Esophagus muscularis mucosa (tissue), 4 donors: ENCODE data around the gene UBIAD1. TPM values are rescaled to one million over a fixed set of nuclear protein-coding genes. Genes with fewer than 3 reads are reported as not detected.
A peak's percentile ranks its signal among the peaks of the same experiment; 100 is the strongest.

Source experiments
- DNase-seq: peaks from one replicate; pipeline ENCODE4 v3.0.0-alpha.2; 2017; ENCODE audit errors: extremely low spot score
- H3K27ac ChIP-seq, 4 donors: fragments of 200-600 bp; sonication (generic); replicated peaks in 1 of 4; 1 replicate in 3 of 4; 2 replicates in 1 of 4; pipeline ENCODE4 v1.5.1; 2016 to 2019; ENCODE audit warnings: mild to moderate bottlenecking in 1 of 4
- H3K27me3 ChIP-seq, 4 donors: fragments of 200-600 bp; sonication (generic); one replicate each; pipeline versions ENCODE4 v1.5.1 to v1.6.0; 2016 to 2019
- H3K36me3 ChIP-seq, 4 donors: fragments of 200-600 bp; sonication (generic); one replicate each; pipeline ENCODE4 v1.5.1; 2016 to 2019
- H3K4me1 ChIP-seq, 4 donors: fragments of 200-600 bp; sonication (generic); one replicate each; pipeline ENCODE4 v1.5.1; 2016 to 2019
- H3K4me3 ChIP-seq, 4 donors: fragments of 200-600 bp; sonication (generic); 1 replicate in 2 of 4; 2 replicates in 2 of 4; pipeline ENCODE4 v1.5.1; 2016 to 2019; ENCODE audit warnings: mild to moderate bottlenecking in 4 of 4, moderate library complexity in 1 of 4
- H3K9me3 ChIP-seq, 4 donors: fragments of 200-600 bp; sonication (generic); 1 replicate in 3 of 4; 2 replicates in 1 of 4; pipeline ENCODE4 v1.5.1; 2016 to 2019
- EP300 ChIP-seq: sonication (generic); formaldehyde crosslinking; IDR thresholded peaks from one replicate; pipeline ENCODE4 v1.6.1; 2017; ENCODE audit warnings: antibody characterized with exemption
- POLR2A ChIP-seq: fragments of 450-650 bp; IDR thresholded peaks from one replicate; pipeline ENCODE4 v1.6.1; 2017; ENCODE audit warnings: antibody characterized with exemption, moderate library complexity, mild to moderate bottlenecking, low read depth
- POLR2AphosphoS5 ChIP-seq, 2 donors: sonication (generic); formaldehyde crosslinking; IDR thresholded peaks; one replicate each; pipeline ENCODE4 v1.6.1; 2017; ENCODE audit warnings: antibody characterized with exemption in 2 of 2
- WGBS: methylation state at CpG from one replicate; pipeline ENCODE4 v1.1.5; 2018; 5-methylcytosine and 5-hydroxymethylcytosine counted together
- intact Hi-C: fragments of 100-400 bp; cut with DNase I; formaldehyde crosslinking; loops from one replicate; pipeline ENCODE4 v1.15.1; 2023
- small RNA-seq, 3 donors: library from RNA; depleted of rRNA; stranded (forward); fragments of <200 nt; gene quantifications; one replicate each; pipeline ENCODE3, GENCODE V24; 2016
- total RNA-seq, 4 donors: library from RNA; depleted of rRNA; stranded (reverse); fragments of >200 nt; gene quantifications; one replicate each; pipeline versions ENCODE4 v1.1.0 to v1.2.1, GENCODE V29; 2016
- TF ChIP-seq, protein P1 (sequence below), 3 experiments: fragments of 200-600 bp in 2 of 3; fragments of 450-650 bp in 1 of 3; sonication (generic) in 2 of 3; IDR thresholded peaks; one replicate each; pipeline ENCODE4 v1.5.1; 2017 to 2019; ENCODE audit warnings: antibody characterized with exemption in 3 of 3, mild to moderate bottlenecking in 2 of 3, moderate library complexity in 1 of 3

The UBIAD1 gene
- total RNA-seq, 4 donors from 2014 or later, result 10.4 to 15.9 (median 14.0) TPM

DNA sequence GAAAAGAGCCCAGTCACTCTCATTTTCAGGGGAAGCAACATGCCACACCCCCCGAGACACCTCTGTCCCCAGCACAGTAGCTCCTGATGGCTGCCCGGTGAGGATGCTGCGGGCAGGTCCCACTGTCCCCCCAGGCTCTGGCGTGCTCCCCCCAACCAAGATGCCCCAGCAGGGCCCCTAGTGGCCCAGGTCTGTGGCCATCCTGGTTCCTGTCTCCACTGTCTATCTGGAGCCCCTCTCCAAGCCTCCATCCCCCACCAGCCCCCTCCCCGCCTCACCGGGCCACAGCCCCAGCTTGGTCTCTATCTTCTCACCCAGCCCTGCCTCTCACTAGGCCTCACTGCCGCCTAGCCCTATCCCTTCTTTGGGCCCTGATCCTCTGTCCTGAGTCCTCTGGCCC is 61.8 kb downstream of the UBIAD1 start:
- Histone ChIP-seq H3K4me3 (no peak overlapping the region), H3K36me3 (no peaks in the 10 kb centered on the region), H3K27ac (no peak overlapping the region), H3K9me3 (no peaks in the 10 kb centered on the region), H3K4me1 (peaks cover 0 to 12% (median 5%) of the 10 kb centered on the region in 4 donors), H3K27me3 (peaks cover 0 to 84% (median 14%) of the 10 kb centered on the region in 4 donors)
- intact Hi-C loops, result loop anchor here (5.0 kb wide), 1 partner anchor 307 kb away; no protein-coding TSS in a partner anchor
- 86% methylated on average over 6 of the region's 7 CpGs for WGBS
- no peak for DNase-seq
- TF ChIP-seq EP300 (no peak), POLR2AphosphoS5 (IDR thresholded peaks at IDR 0.05) (no peak), POLR2A (no peak)
- TF ChIP-seq, protein P1, sequence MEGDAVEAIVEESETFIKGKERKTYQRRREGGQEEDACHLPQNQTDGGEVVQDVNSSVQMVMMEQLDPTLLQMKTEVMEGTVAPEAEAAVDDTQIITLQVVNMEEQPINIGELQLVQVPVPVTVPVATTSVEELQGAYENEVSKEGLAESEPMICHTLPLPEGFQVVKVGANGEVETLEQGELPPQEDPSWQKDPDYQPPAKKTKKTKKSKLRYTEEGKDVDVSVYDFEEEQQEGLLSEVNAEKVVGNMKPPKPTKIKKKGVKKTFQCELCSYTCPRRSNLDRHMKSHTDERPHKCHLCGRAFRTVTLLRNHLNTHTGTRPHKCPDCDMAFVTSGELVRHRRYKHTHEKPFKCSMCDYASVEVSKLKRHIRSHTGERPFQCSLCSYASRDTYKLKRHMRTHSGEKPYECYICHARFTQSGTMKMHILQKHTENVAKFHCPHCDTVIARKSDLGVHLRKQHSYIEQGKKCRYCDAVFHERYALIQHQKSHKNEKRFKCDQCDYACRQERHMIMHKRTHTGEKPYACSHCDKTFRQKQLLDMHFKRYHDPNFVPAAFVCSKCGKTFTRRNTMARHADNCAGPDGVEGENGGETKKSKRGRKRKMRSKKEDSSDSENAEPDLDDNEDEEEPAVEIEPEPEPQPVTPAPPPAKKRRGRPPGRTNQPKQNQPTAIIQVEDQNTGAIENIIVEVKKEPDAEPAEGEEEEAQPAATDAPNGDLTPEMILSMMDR (IDR thresholded peaks at IDR 0.05), result no peak

DNA sequence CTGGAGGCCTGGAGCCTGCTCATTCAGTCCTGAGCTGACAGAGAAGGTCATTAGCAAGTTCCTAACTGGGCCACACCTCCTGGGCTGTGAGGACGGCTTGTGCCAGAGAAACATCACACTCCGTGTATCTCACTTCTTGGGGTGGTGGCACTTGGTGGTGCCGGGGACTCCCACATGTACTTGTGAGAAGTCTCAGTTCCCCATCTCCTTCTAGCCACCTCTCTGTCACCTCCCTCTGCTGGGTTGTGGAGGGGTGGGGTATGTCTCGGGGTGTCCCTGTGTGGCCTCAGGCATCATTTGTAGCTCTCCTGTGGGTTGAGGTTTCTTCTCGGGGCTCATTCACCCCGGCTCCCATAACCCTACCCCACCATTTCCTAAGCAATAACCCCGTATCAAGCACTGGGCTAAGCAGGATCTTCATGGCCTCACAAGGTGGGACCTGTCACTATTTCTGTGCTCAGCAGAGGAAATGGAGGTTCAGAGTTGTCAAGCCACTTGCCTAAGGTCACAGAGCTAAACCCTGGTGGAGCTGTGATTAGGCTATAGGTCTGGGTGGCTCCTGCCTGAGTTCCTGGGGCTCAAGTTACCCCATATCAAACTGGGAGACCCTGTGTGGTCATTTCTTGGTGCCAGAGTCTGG is 62.5 kb downstream of the UBIAD1 start:
- intact Hi-C loops, result loop anchor here (5.0 kb wide), 1 partner anchor 307 kb away; no protein-coding TSS in a partner anchor
- TF ChIP-seq POLR2A (no peak), POLR2AphosphoS5 (IDR thresholded peaks at IDR 0.05) (no peak), EP300 (no peak)
- TF ChIP-seq, protein P1 (IDR thresholded peaks at IDR 0.05), result no peak

DNA sequence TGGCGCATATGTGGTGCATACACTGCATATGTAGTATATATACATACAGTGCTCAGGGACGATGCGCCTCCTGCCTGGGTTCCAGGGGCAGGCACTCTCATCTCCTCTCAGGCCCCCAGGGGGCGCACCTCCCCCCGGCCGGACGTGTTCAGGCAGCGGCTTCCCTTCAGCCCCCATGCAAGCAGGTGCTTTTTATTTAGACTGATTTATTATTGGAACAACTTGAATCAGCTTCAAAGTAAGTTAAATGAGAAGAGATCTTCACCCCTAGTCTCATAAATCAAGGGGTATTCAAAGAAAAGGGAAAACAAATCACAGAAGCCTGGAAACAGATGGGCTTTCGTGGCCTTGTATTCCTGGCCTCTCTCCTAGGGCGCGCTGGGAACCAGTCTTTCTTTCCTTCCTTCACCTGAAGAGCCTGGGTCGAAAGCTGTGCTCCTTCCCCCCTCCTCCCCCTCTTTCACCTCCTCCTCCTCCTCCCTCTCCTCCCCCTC is 64.6 kb downstream of the UBIAD1 start:
- Histone ChIP-seq H3K36me3 (no peaks in the 10 kb centered on the region), H3K4me1 (peaks cover 0 to 17% (median 8%) of the 10 kb centered on the region in 4 donors), H3K27me3 (peaks cover 0 to 93% (median 16%) of the 10 kb centered on the region in 4 donors), H3K9me3 (no peaks in the 10 kb centered on the region), H3K27ac (no peak overlapping the region), H3K4me3 (no peak overlapping the region)
- TF ChIP-seq, protein P1 (IDR thresholded peaks at IDR 0.05), result peak; percentile 31 to 50 (median 49)
- TF ChIP-seq POLR2A, result no peak
- DNase-seq, result no peak
- 17% methylated on average over 12 of the region's 12 CpGs for WGBS
- intact Hi-C loops, result loop anchor here (5.0 kb wide), 1 partner anchor 305 kb away; no protein-coding TSS in a partner anchor

More for the DNA sequence above, 62.5 kb downstream of the UBIAD1 start:
- Histone ChIP-seq H3K4me3 (no peak overlapping the region), H3K27ac (no peak overlapping the region), H3K27me3 (peaks cover 0 to 84% (median 16%) of the 10 kb centered on the region in 4 donors), H3K4me1 (peaks cover 0 to 17% (median 8%) of the 10 kb centered on the region in 4 donors), H3K9me3 (no peaks in the 10 kb centered on the region), H3K36me3 (no peaks in the 10 kb centered on the region)
- DNase-seq, result no peak
- 88% methylated on average over 7 of the region's 7 CpGs for WGBS

Small RNAs within 50 kb of the gene (small RNA-seq; reads per million reads assigned to genes)
- 0 reads per million in 3 donors for gene RNU6-291P
- gene RPL39P6, result 0 reads per million in 3 donors

Other genes with a start within 250 kb of the UBIAD1 start
- not detected for gene MASP2, start 226.0 kb upstream of the UBIAD1 start, total RNA-seq
- 10 to 100 TPM; 40.8 to 69.7 (median 48.8) TPM for gene SRM, start 213.2 kb upstream of the UBIAD1 start, total RNA-seq
- gene EXOSC10, start 173.3 kb upstream of the UBIAD1 start, total RNA-seq, result 10 to 100 TPM; 33.2 to 49.4 (median 36.3) TPM
- 10 to 100 TPM in 1 of 4 donors, 1 to 10 TPM in 3; 4.2 to 16.9 (median 6.9) TPM for gene ANGPTL7, start 83.8 kb upstream of the UBIAD1 start, total RNA-seq
- 10 to 100 TPM; 33.6 to 51.1 (median 41.0) TPM for gene MTOR, start 10.6 kb upstream of the UBIAD1 start, total RNA-seq
- gene DISP3, start 206.0 kb downstream of the UBIAD1 start, total RNA-seq, result not detected